GM18951 (cell line): Measurements from ENCODE around the gene DLG3.
"Not testable (repeated sequence)": the region's sequence is repeated elsewhere in the genome, so short reads cannot be mapped to it uniquely, and the experiment has no call there.

Experiments
- POLR2A ChIP-seq: IDR thresholded peaks from 4 replicates; pipeline ENCODE4 v1.6.1; 2011; ENCODE audit warnings: mild to moderate bottlenecking; ENCODE audit not compliant: insufficient read length, insufficient read depth; ENCODE audit errors: extremely low read depth
- in situ Hi-C: fragments of 300-500 bp; cut with MboI; formaldehyde crosslinking; loops from one replicate; pipeline ENCODE4 v1.12.0; 2022; ENCODE audit warnings: low sequenced_read_pairs, mixed read lengths, inconsistent platforms; ENCODE audit not compliant: unreplicated experiment

DLG3 gene

DNA sequence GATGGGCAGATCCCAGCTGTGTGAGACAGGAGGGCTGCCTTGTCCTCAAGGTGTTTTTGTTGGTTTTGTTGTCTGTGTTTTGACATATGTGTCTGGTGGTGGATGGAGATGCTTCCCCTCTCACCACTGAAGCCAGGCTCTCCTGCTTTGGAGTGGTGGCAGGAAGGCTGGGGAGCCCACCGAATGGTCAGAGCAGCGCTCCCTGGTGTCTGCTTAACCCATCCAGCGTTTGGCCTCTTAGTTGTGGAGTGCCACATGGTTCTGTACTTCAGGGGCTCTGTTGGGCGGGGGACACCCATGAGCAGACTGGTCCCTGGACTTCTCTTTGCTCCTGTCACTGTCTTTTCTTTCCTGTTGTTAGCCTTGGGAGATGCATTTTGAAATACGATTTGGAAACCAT lies 51.9 kb downstream of the DLG3 start:
- TF ChIP-seq POLR2A, result no peak
- in situ Hi-C loops, result no loop called here

DNA sequence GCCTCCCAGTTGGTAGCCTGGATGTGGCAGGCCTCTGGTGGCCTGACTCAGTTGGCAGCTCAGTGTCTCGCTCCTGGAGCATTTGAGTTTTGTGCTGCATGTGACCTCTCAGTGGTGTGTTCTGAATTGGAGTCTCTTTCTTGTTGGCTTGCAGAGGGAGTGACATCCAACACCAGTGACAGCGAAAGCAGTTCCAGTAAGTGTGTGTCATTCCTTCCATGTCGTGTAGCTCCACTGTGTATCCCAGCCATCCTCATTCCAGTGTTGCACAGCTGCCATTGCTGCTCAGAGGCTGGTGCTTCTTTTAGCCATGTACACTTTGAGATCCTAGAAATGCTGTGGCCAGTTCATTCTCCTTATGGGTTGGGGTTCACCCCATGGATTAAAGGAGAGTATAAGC lies 52.4 kb downstream of the DLG3 start:
- in situ Hi-C loops, result no loop called here
- no peak for TF ChIP-seq POLR2A

DNA sequence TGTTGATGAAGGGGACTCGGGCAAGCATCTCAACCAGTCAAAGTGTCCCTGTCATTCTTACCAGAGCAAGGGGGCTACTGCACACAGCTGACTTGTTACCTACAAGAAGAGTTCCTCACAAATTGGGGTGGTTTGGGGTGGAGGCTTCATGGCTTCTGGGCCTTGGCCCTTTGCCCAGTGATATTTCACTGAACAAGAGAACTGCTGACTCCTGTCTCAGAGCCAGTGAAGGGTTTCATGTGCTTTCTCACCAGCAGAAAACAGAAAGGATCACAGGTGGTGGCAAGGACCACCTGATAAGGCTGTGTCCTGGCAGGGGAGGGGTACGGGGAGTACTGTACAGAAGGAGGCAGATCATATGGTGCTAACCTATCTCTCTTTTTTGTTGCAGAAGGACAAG lies 53.5 kb downstream of the DLG3 start:
- TF ChIP-seq POLR2A, result no peak
- in situ Hi-C loops, result no loop called here

DNA sequence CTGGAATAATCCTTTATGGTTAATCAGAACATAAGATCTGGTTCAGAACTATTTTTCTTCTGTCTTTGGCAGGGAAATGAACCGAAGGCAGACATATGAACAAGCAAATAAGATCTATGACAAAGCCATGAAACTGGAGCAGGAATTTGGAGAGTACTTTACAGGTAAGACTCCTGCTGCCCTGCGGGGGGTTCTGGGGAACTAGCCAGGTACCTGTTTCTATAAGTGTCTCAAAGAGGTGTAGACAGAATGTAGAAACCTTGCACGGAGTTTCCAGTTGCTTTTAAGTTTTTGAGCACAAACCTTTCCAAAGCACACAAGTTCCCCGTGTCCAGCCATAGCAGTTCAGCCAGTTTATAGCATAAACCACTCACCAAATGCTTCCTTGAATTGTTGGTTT lies 56.2 kb downstream of the DLG3 start:
- in situ Hi-C loops, result no loop called here
- TF ChIP-seq POLR2A, result no peak

DNA sequence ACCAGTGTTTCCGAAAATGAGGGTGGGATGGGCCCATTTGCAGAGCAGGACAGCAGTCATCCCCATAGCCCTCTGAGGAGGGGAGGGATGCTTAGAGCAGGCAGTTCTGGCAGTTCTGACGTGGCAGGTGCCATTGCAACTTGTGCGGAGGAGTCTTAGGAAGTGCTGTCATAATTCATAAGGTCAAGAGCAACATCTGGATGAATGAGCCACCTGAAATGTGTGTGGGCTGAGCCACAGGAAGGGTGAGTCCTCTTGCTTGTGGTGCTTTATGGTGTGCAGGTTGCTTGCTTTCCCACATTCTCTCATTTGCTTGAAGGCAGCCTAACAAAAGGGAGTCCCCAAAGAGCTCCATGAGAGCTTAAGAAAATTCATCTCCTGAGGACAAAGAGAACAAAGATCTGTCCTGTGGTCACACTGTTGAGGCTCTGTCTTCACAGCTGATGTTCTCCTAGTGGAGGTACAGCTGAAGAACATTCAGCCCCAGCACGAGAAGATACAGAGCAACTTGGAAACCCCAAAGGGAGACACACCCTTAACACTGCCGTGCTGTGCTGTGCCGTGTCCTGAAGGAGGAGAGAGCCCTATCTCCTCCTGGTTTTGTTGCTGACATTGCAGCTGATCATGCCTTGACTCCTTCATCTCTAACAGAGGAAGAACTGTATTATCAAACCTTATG lies 60.3 kb downstream of the DLG3 start:
- TF ChIP-seq POLR2A, result no peak
- in situ Hi-C loops, result no loop called here

DNA sequence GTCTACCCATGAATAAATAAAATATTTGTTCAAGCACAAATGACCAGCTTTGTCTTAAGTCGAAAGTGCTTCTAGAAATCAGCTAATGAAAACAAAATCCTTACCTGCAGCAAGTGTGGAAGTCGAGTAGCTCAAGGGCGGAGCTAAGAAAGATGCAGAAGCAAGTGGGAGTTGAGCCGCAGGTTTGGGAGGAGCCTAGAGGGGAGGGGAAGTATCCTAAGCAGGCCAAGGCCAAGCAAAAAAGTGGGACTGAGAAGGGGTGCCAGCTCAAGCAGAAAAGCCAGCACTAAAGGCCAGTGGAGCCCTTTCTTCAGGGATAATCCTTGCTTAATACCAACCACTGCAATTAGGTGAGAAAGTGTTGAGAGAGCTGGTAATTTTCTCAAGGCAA lies 60.8 kb downstream of the DLG3 start:
- in situ Hi-C loops, result no loop called here
- TF ChIP-seq POLR2A, result no peak

DNA sequence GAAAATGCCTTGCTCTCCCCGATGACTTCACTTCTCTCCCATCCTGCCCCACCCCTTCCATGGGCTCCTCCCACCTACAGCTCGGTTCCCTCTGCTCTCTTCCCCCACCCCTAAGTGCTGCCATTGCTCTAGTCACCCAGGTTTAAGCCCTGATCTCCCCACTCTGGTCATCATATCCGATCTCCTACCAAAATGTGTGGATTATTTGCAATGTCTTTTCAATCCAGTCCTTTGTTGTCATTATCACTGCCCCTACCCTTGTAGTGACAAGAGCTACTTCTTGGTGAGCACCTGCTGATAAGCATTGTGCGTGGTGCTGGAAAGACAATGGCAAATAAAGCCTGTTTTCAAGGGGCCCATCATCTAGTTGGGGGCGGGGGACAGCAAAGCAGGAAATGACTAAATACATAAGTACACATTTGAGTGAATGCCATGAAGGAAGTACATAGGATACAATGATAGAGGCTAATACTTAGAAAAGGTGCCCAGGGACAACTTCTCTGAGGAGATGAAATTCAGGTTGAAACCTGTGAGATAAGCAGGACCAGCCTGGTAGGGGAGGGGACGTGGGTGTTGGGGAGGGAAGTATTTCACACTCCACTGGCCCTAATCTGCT lies 63.8 kb downstream of the DLG3 start:
- TF ChIP-seq POLR2A, result no peak
- in situ Hi-C loops, result no loop called here

DNA sequence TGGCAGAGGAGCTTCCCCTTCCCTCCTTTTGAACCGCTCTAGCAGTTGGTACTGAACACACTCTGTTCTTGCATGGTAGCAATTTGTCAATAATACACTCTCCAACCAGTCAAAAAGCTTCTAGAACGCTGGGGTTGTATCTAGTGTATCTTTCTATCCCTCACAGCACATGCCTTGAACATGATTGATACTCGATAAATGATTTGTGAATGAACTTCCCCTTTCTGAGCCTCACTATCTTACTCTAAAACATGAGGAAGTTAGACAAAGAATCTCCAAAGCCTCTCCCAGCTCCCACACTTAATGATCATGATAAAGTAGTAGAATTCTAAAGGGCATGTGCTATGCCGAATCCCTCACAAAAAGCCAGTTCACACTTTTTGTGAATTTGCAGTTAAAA lies 64.4 kb downstream of the DLG3 start:
- TF ChIP-seq POLR2A, result no peak
- in situ Hi-C loops, result no loop called here

DNA sequence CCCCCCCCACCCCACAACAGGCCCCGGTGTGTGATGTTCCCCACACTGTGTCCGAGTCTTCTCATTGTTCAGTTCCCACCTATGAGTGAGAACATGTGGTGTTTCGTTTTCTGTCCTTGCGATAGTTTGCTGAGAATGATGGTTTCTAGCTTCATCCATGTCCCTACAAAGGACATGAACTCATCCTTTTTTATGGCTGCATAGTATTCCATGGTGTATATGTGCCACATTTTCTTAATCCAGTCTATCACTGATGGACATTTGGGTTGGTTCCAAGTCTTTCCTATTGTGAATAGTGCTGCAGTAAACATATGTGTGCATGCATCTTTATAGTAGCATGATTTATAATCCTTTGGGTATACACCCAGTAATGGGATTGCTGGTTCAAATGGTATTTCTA lies 70.6 kb downstream of the DLG3 start:
- in situ Hi-C loops, result not testable (repeated sequence)

DNA sequence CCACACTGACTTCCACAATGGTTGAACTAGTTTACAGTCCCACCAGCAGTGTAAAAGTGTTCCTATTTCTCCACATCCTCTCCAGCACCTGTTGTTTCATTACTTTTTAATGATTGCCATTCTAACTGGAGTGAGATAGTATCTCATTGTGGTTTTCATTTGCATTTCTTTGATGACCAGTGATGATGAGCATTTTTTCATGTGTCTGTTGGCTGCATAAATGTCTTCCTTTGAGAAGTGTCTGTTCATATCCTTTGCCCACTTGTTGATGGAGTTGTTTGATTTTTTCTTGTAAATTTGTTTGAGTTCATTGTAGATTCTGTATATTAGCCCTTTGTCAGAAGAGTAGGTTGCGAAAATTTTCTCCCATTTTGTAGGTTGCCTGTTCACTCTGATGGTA lies 71.1 kb downstream of the DLG3 start:
- in situ Hi-C loops, result not testable (repeated sequence)

DNA sequence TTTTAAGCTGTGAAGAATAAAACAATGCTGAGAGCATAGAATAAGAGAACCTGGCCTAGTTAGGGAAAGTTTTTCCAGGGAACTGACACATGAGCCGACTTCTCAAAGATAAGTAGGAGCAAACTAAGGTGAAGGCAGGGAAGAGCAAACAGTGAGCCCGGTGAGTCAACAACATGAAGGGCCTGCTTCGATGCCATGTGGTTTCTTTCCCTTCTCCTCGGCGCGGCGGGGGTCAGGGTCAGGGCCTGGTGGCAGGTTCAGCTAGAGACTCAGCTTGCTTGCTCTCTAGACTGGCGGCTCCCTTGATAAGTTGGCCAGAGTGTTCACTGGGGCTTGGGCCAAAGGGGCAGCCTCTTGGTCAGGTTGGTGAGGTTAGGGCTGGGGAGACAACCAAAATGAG lies 81.1 kb downstream of the DLG3 start:
- in situ Hi-C loops, result no loop called here
- TF ChIP-seq POLR2A, result no peak

DNA sequence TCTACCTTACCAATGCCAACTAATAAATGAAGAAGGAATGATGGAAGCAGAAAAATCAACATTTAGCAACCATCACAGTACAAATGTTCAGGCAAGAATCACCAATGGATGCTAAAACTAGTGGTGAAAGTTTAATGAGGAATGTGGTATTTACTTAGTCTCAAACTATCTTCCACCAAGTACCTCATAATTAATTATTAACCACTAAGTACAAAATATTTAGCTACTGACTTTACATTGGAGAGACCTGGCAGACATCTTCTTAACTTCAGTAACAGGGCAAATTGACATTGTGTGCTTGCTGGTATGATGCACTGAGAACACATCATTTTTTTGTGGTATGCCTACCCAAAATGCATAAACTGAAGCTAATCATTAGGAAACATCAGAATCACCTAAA lies 82.4 kb downstream of the DLG3 start:
- TF ChIP-seq POLR2A, result no peak
- in situ Hi-C loops, result no loop called here

DNA sequence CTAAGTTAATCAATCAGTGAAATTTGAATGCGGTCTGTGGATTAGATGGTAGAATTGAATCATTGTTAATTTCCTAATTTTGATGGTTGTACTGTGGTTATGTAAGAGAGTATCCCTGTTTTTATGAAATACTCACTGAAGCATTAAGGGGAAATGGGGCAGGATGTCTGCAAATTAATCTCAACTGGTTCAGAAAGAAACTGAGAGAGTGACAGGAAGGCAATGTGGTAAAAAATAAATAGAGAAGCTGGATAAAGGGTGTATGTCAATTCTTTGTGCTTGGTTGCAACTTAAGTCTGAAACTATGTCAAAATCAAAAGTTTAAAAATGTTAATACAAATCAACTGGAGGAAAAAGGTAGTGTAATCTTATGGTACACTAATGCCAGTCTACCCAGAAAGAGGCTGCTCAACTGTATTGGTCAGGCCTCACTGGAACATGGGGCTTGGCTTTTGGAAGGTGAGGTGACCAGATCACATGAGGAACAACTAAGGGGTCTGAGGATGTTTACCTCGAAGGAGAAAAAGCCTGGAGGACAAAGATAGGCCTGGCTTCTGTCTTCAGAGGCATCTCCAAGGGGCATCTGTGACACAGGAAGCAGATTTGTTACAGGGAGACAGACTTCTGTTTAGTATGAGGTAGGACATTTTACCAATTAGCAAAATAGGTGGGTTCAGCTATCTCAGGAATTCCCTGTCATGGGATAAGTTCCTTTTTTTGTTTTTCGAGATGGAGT lies 83.1 kb downstream of the DLG3 start:
- in situ Hi-C loops, result no loop called here
- TF ChIP-seq POLR2A, result no peak

DNA sequence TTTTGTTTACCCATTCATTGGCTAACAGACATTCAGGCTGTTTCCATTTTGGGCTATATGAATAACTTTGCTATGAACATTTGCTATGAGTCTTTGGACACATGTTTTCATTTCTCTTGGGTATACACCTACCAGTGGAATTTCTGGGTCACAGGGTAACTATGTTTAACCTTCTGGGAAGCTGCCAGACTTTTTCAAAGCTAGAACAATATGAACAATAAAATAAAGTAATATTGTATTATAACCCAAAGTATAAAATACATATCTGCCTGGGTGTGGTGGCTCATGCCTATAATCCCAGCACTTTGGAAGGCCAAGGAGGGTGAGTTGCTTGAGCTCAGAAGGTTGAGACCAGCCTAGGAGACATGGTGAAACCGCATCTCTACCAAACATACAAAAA lies 90.6 kb downstream of the DLG3 start:
- in situ Hi-C loops, result no loop called here

More for the DNA sequence above, 90.6 kb downstream of the DLG3 start:
- TF ChIP-seq POLR2A, result no peak
